ENCODE data around the gene ZNF335.

DNA sequence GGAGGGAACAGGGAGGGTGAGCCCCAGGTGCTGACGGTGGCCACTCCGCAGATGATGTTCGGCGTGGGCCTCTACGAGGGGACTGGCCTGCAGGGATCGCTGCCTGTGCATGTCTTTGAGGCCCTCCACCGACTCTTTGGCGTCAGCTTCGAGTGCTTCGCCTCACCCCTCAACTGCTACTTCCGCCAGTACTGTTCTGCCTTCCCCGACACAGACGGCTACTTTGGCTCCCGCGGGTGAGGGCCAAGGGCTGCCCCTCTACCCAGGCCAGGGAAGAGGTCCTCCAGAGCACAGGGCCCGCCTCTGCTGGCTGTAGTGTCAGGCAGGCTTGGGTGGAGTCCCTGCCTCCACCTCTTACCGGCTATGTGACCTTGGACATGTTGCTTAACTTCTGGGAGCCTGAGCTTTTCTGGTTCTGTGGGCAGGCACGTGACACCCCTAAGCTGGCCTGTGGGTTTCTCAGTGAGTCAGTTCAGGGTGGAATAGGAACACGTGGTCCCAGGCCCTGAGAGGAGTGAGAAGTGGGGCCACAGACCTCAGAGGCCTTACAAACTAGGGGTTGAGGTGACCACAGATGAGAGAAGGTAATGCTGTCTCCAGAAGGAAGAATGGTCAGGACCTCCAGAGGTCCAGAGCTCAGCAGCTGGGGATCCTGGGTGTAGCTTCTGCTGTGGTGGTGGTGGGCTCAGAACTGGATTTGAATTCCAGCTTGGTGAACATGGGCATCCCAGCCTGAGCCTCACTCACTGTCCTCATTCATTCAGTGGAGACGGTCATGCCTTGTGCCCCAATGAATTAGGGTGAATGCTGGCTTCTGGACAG, 25.6 kb downstream of the ZNF335 start:
- TF ChIP-seq, protein P1, sequence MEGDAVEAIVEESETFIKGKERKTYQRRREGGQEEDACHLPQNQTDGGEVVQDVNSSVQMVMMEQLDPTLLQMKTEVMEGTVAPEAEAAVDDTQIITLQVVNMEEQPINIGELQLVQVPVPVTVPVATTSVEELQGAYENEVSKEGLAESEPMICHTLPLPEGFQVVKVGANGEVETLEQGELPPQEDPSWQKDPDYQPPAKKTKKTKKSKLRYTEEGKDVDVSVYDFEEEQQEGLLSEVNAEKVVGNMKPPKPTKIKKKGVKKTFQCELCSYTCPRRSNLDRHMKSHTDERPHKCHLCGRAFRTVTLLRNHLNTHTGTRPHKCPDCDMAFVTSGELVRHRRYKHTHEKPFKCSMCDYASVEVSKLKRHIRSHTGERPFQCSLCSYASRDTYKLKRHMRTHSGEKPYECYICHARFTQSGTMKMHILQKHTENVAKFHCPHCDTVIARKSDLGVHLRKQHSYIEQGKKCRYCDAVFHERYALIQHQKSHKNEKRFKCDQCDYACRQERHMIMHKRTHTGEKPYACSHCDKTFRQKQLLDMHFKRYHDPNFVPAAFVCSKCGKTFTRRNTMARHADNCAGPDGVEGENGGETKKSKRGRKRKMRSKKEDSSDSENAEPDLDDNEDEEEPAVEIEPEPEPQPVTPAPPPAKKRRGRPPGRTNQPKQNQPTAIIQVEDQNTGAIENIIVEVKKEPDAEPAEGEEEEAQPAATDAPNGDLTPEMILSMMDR (IDR thresholded peaks at IDR 0.05) = no peak
- no peak for TF ChIP-seq EZH2 (IDR thresholded peaks at IDR 0.05)
- TF ChIP-seq EZH2phosphoT487 (IDR thresholded peaks at IDR 0.05) = no peak
